NCI-H187 (cell line): Measurements from ENCODE around the gene A3GALT2.

Source experiments
- DNase-seq, 2 experiments: peaks; one replicate each; lab custom pipeline; 2025; lab: John Stamatoyannopoulos, UW

Gene A3GALT2

GRCh38 chr1:33350611-33351280, 29.8 kb upstream of the A3GALT2 start:
- no peak for DNase-seq

- peak; percentile 71 to 74 for DNase-seq
Measured at GRCh38 chr1:33349778-33350610, 29.1 kb upstream of the A3GALT2 start.

GRCh38 chr1:33349081-33349759, 28.3 kb upstream of the A3GALT2 start:
- no peak for DNase-seq

- DNase-seq: no peak
Measured at GRCh38 chr1:33348676-33349080, 27.8 kb upstream of the A3GALT2 start.

GRCh38 chr1:33348194-33348593, 27.3 kb upstream of the A3GALT2 start:
- DNase-seq: no peak

- DNase-seq: no peak
Measured at GRCh38 chr1:33347650-33347992, 26.7 kb upstream of the A3GALT2 start.

- DNase-seq: no peak
Measured at GRCh38 chr1:33346927-33347649, 26.2 kb upstream of the A3GALT2 start.

- no peak for DNase-seq
Measured at GRCh38 chr1:33346533-33346926, 25.6 kb upstream of the A3GALT2 start.

- no peak for DNase-seq
Measured at GRCh38 chr1:33344896-33345560, 24.1 kb upstream of the A3GALT2 start.

- no peak for DNase-seq
Measured at GRCh38 chr1:33343539-33343938, 22.6 kb upstream of the A3GALT2 start.

- peak; percentile 64 to 90 for DNase-seq
Measured at GRCh38 chr1:33342041-33342723, 21.3 kb upstream of the A3GALT2 start.

- DNase-seq: no peak
Measured at GRCh38 chr1:33341190-33341589, 20.3 kb upstream of the A3GALT2 start.

- no peak for DNase-seq
Measured at GRCh38 chr1:33339413-33339812, 18.5 kb upstream of the A3GALT2 start.

GRCh38 chr1:33338440-33339211, 17.7 kb upstream of the A3GALT2 start:
- no peak for DNase-seq

- no peak for DNase-seq
Measured at GRCh38 chr1:33338048-33338439, 17.1 kb upstream of the A3GALT2 start.

- no peak for DNase-seq
Measured at GRCh38 chr1:33337441-33337840, 16.5 kb upstream of the A3GALT2 start.

- DNase-seq: peak in 1 of 2 experiments; percentile 22
Measured at GRCh38 chr1:33336580-33336979, 15.7 kb upstream of the A3GALT2 start.

- DNase-seq: no peak
Measured at GRCh38 chr1:33335020-33335419, 14.1 kb upstream of the A3GALT2 start.

- DNase-seq: no peak
Measured at GRCh38 chr1:33334081-33334552, 13.2 kb upstream of the A3GALT2 start.

GRCh38 chr1:33332881-33333280, 12.0 kb upstream of the A3GALT2 start:
- no peak for DNase-seq
